GM20000 (cell line): ENCODE measurements around the gene RAP1GAP.

Source experiments
- DNase-seq: peaks from one replicate; pipeline ENCODE4 v3.0.0; 2012; ENCODE audit warnings: low spot score
- CTCF ChIP-seq: IDR thresholded peaks from 2 replicates; pipeline ENCODE4 v1.5.1; 2012; ENCODE audit warnings: mild to moderate bottlenecking, control low read depth; ENCODE audit errors: extremely low read depth, missing control alignments

Gene RAP1GAP

DNA sequence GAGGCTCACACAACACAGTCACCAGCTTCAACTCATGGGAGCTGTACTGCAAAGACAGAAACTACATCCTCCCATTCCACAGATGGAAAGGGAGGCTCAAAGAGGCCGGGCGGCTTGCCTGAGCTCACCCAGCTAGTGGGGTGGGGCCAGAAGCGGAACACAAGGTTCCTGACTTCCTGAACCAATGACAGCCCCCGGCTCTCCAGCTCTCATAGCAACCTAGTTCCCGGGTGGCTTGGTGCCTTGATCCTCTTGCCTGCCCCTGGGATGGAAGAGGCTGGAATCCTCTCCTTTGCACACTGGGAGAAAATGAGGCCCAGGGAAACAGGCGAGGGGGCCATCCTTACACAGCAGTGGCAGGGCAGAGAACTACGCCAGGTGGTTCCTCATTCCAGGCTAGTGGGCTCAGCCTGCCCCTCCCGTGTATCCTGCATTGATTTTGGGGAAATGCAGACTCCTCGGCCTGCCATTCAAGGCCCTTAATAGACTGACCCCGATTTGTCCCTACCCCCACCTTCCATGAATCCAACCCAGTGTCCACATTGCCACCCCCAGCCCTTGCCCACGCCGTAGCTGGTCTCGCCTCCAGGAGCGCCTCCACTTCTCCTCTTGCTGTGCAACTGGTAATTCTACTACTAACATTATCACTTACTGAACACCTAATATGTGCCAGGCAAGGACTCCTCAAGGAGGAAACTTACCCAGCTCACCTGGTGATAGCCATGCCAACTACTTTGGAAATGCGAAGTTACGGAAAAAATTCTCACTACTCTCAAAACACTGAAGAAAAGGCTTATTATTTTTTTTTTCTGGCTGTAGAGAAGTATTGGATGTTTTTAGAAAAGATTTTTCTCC is 5.0 kb downstream of the RAP1GAP start:
- TF ChIP-seq CTCF, result no peak
- DNase-seq, result no peak

- DNase-seq, result no peak
- no peak for TF ChIP-seq CTCF
Measured at GRCh38 chr1:21663248-21663950, 5.8 kb downstream of the RAP1GAP start.

GRCh38 chr1:21662426-21663247 is 6.5 kb downstream of the RAP1GAP start:
- TF ChIP-seq CTCF, result no peak
- DNase-seq, result no peak

- no peak for TF ChIP-seq CTCF
- DNase-seq, result no peak
Measured at GRCh38 chr1:21661886-21662285, 7.3 kb downstream of the RAP1GAP start.

DNA sequence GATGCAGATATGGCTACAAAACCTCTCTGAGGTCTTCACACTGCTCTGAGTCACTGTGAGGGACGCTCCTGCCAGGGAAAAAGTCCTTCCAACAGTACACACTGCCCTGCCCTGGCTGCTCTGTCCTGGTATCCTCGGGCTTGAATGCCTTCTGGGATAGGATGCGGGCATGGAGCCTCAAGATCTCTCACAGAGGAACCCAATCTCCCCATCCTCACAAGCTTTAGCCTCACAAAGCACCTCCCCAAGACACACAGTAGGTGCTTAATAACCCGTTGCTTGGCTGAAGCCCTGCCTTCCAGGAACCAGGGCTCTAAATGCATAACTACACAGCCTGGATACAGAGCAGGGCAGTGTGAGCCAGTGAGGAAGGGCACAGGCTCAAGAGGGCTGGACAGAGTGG is 9.2 kb downstream of the RAP1GAP start:
- DNase-seq, result no peak
- no peak for TF ChIP-seq CTCF

DNA sequence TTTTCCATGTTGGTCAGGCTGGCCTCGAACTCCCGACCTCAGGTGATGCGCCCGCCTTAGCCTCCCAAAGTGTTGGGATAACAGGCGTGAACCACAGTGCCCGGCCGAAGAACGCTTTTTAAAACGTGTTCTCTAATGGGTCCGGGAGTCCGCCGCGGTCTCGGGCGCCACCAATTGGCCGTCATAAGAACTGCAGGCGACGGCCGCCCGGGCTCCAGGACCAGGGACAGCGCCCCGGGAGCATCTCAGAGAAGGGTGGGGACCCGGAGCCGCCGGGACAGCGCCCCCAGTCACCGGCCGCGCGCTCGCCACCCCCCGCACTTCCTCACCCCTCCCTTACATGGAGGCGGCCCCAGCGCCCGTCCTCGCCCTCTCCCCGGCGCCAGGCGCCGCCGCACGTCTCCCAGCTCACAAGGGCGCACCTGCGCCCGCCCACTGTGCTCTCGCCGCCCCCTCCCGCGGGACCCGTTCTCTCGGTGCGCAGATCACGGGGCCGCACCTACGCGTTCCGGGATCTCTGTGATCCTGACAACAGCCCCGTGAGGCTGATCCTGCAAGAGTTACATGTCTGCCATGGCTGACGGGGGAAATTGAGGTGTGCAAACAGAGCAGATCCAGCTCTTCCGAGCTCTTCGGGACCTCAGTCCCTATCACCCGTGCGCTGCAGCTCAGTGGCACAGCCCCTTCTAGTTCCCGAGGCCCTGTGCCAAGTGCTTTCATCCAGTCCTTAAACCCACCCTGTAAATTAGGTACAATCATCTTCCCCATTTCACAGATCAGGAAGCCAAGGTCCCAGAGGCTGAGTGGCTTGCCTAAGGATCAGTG is 9.8 kb downstream of the RAP1GAP start:
- TF ChIP-seq CTCF, result peak; percentile 93
- DNase-seq, result peak; percentile 97
